Measurements from ENCODE around the gene MYH9.
"Not testable (repeated sequence)": the region's sequence is repeated elsewhere in the genome, so short reads cannot be mapped to it uniquely, and the experiment has no call there.

MYH9 gene

GRCh38 chr22:36252754-36253522 lies 134.8 kb downstream of the MYH9 start, which contains the start of gene APOL1:
APOL1 (plus strand) TSS chr22:36253133; CDS start chr22:36254956, 1,823 bp downstream.
- no peaks in the 10 kb centered on the region for H3K9me2 ChIP-seq (replicated peaks; ENCODE audit: control insufficient read depth, low read length)
- no peak within 1 kb of the TSS for H3K27ac ChIP-seq (ENCODE audit: low read depth, low read length)
- H3K79me2 ChIP-seq (ENCODE audit: control insufficient read depth, low read length), result no peaks in the 10 kb centered on the region
- no peaks in the 10 kb centered on the region for H4K20me1 ChIP-seq (ENCODE audit: control insufficient read depth, insufficient read depth, low read depth, low read length)
- H3F3A ChIP-seq (ENCODE audit: control insufficient read depth, insufficient read depth), result 0 out of 2 replicates have a peak, but pooled peaks cover 3% of the 10 kb centered on the region
- peak within 1 kb of the TSS; percentile 20; the same call in 1 of the 2 replicates for H3K4me2 ChIP-seq (ENCODE audit: low read length)
- no peaks in the 10 kb centered on the region for H3K27me3 ChIP-seq (ENCODE audit: control insufficient read depth, low read length)
- H3K9me3 ChIP-seq (ENCODE audit: control insufficient read depth, insufficient read depth, low read length), result peaks cover 5% of the 10 kb centered on the region; the same call in 1 of the 2 replicates
- TF ChIP-seq CTCF (IDR thresholded peaks at IDR 0.05; ENCODE audit: low read depth, low read length, poor library complexity, severe bottlenecking), result no peak
- no peak for TF ChIP-seq EZH2phosphoT487 (IDR thresholded peaks at IDR 0.05; ENCODE audit: borderline replicate concordance, low read length)
- H3K36me3 ChIP-seq (ENCODE audit: control insufficient read depth, low read length), result no peaks in the 10 kb centered on the region
- H3K4me1 ChIP-seq (ENCODE audit: control insufficient read depth, low read length), result peaks cover 7% of the 10 kb centered on the region
- 0 out of 2 replicates have a peak within 1 kb of the TSS, but pooled peaks have one; percentile 1 for H3K4me3 ChIP-seq (ENCODE audit: low read length)

- not testable (repeated sequence) for H3K27me3 ChIP-seq (ENCODE audit: control insufficient read depth, low read length); H3K9me2 ChIP-seq (replicated peaks; ENCODE audit: control insufficient read depth, low read length); H3K4me2 ChIP-seq (ENCODE audit: low read length); H3K9me3 ChIP-seq (ENCODE audit: control insufficient read depth, insufficient read depth, low read length); H3F3A ChIP-seq (ENCODE audit: control insufficient read depth, insufficient read depth); H3K79me2 ChIP-seq (ENCODE audit: control insufficient read depth, low read length); H3K4me1 ChIP-seq (ENCODE audit: control insufficient read depth, low read length); H3K4me3 ChIP-seq (ENCODE audit: low read length); H3K36me3 ChIP-seq (ENCODE audit: control insufficient read depth, low read length); H4K20me1 ChIP-seq (ENCODE audit: control insufficient read depth, insufficient read depth, low read depth, low read length); H3K27ac ChIP-seq (ENCODE audit: low read depth, low read length)
Observed at GRCh38 chr22:36251979-36252608, 135.7 kb downstream of the MYH9 start.

DNA sequence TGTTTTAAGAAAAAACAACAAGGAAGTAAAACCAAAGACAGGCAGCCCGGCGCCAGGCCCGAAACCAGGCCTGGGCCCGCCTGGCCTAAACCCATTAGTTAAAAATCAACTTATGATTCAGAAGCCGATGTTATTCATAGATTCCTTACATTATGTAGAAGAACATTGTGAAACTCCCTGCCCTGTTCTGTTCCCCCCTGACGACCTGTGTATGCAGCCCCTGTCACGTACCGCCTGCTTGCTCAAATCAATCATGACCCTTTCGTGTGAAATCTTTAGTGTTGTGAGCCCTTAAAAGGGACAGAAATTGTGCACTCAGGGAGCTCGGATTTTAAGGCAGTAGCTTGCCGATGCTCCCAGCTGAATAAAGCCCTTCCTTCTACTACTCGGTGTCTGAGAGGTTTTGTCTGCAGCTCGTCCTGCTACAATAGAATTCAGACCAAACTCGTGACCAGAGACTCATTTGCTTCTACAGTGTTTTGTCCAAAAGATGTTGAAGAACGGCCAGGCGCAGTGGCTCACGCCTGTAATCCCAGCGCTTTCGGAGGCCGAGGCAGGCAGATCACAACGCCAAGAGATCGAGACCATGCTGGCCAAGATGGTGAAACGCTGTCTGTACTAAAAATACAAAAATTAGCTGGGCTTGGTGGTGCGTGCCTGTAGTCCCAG lies 137.3 kb downstream of the MYH9 start:
- H3K27me3 ChIP-seq (ENCODE audit: control insufficient read depth, low read length); H3K79me2 ChIP-seq (ENCODE audit: control insufficient read depth, low read length); H4K20me1 ChIP-seq (ENCODE audit: control insufficient read depth, insufficient read depth, low read depth, low read length); H3K4me2 ChIP-seq (ENCODE audit: low read length); H3F3A ChIP-seq (ENCODE audit: control insufficient read depth, insufficient read depth); H3K9me2 ChIP-seq (replicated peaks; ENCODE audit: control insufficient read depth, low read length); H3K4me3 ChIP-seq (ENCODE audit: low read length); H3K9me3 ChIP-seq (ENCODE audit: control insufficient read depth, insufficient read depth, low read length); H3K4me1 ChIP-seq (ENCODE audit: control insufficient read depth, low read length); H3K27ac ChIP-seq (ENCODE audit: low read depth, low read length); H3K36me3 ChIP-seq (ENCODE audit: control insufficient read depth, low read length): not testable (repeated sequence)

DNA sequence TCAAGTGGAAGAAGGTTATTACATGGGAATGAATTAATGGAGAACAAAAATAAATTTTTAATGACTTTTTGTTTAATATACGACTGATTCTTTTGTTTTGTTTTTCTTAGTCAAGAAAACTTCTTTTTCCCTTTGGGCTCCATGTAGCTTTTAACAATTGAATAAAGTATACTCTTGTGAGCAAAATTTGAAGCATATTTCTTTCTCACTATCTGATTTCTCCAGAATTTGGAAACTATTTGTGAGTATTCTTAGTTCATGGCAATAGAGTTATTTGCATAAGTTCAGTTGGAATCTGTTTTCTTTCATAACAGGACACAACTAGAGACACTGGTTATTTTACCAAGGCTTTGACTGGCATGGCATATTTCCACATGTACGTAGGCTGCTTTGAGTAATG lies 138.6 kb downstream of the MYH9 start:
- no peaks in the 10 kb centered on the region for H3K27me3 ChIP-seq (ENCODE audit: control insufficient read depth, low read length)
- no peaks in the 10 kb centered on the region for H3K36me3 ChIP-seq (ENCODE audit: control insufficient read depth, low read length)
- H3K4me3 ChIP-seq (ENCODE audit: low read length), result no peak overlapping the region
- H3K9me2 ChIP-seq (replicated peaks; ENCODE audit: control insufficient read depth, low read length), result no peaks in the 10 kb centered on the region
- no peak for TF ChIP-seq EZH2phosphoT487 (IDR thresholded peaks at IDR 0.05; ENCODE audit: borderline replicate concordance, low read length)
- TF ChIP-seq CTCF (IDR thresholded peaks at IDR 0.05; ENCODE audit: low read depth, low read length, poor library complexity, severe bottlenecking), result no peak
- H3K4me2 ChIP-seq (ENCODE audit: low read length), result no peak overlapping the region
- no peaks in the 10 kb centered on the region for H4K20me1 ChIP-seq (ENCODE audit: control insufficient read depth, insufficient read depth, low read depth, low read length)
- H3K79me2 ChIP-seq (ENCODE audit: control insufficient read depth, low read length), result no peaks in the 10 kb centered on the region
- H3F3A ChIP-seq (ENCODE audit: control insufficient read depth, insufficient read depth), result no peaks in the 10 kb centered on the region
- peaks cover 7% of the 10 kb centered on the region for H3K4me1 ChIP-seq (ENCODE audit: control insufficient read depth, low read length)
- peaks cover 5% of the 10 kb centered on the region; the same call in 1 of the 2 replicates for H3K9me3 ChIP-seq (ENCODE audit: control insufficient read depth, insufficient read depth, low read length)
- H3K27ac ChIP-seq (ENCODE audit: low read depth, low read length), result no peak overlapping the region

Data from DOHH2 (cell line).